ENCODE measurements around the gene KCMF1.

Gene KCMF1

DNA sequence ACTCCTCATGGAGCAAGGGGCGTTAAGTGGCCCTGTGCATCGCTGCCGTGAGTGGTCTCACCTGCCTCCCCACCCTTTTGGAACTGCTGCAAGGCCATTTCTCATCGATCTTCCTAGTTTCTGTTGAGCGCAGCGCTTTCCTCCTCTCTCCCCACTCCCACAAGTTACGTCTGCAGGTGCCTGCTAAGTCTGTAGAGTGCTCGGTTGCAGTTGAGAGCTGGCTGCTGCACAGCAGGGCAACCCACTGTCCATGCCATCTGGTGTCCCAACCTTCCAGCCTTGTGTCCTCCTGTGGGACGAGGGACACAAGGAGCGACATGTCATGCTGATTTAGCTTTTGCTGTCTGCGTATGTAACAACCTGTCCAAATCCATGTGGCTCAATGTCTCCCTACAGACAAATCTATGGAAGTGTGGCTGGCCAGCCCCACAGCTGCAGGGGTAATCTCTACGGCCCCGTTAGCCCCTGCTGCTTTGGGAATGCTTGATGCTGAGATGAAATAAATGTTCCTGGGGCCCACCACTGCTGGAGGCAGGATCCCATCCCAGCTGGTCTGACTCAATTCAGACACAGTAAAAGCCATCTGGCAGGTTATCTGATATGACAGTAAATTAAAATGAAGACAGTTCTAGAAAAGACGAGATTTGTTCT, 94.1 kb downstream of the KCMF1 start:
- H3K4me1 ChIP-seq (ENCODE audit: low read depth, poor library complexity, severe bottlenecking), result peaks cover 9% of the 10 kb centered on the region
- no peak overlapping the region for H2AFZ ChIP-seq (ENCODE audit: low read depth)
- H3K27ac ChIP-seq, result no peak overlapping the region
- no peaks in the 10 kb centered on the region for H3K79me2 ChIP-seq (ENCODE audit: insufficient read depth, low read depth)
- no peaks in the 10 kb centered on the region for H4K20me1 ChIP-seq (ENCODE audit: insufficient read depth)
- H3K9ac ChIP-seq, result no peak overlapping the region
- no peaks in the 10 kb centered on the region for H3K27me3 ChIP-seq (ENCODE audit: insufficient read depth, low read depth)
- no peaks in the 10 kb centered on the region for H3K36me3 ChIP-seq (ENCODE audit: insufficient read depth)
- no peak overlapping the region for H3K4me2 ChIP-seq
- no peak overlapping the region for H3K4me3 ChIP-seq (IDR thresholded peaks at IDR 0.05; ENCODE audit: insufficient read depth, low read depth, low read length)
- TF ChIP-seq, protein P1, sequence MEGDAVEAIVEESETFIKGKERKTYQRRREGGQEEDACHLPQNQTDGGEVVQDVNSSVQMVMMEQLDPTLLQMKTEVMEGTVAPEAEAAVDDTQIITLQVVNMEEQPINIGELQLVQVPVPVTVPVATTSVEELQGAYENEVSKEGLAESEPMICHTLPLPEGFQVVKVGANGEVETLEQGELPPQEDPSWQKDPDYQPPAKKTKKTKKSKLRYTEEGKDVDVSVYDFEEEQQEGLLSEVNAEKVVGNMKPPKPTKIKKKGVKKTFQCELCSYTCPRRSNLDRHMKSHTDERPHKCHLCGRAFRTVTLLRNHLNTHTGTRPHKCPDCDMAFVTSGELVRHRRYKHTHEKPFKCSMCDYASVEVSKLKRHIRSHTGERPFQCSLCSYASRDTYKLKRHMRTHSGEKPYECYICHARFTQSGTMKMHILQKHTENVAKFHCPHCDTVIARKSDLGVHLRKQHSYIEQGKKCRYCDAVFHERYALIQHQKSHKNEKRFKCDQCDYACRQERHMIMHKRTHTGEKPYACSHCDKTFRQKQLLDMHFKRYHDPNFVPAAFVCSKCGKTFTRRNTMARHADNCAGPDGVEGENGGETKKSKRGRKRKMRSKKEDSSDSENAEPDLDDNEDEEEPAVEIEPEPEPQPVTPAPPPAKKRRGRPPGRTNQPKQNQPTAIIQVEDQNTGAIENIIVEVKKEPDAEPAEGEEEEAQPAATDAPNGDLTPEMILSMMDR (conservative IDR thresholded peaks at IDR 0.05; ENCODE audit: low read depth, low read length), result no peak

DNA sequence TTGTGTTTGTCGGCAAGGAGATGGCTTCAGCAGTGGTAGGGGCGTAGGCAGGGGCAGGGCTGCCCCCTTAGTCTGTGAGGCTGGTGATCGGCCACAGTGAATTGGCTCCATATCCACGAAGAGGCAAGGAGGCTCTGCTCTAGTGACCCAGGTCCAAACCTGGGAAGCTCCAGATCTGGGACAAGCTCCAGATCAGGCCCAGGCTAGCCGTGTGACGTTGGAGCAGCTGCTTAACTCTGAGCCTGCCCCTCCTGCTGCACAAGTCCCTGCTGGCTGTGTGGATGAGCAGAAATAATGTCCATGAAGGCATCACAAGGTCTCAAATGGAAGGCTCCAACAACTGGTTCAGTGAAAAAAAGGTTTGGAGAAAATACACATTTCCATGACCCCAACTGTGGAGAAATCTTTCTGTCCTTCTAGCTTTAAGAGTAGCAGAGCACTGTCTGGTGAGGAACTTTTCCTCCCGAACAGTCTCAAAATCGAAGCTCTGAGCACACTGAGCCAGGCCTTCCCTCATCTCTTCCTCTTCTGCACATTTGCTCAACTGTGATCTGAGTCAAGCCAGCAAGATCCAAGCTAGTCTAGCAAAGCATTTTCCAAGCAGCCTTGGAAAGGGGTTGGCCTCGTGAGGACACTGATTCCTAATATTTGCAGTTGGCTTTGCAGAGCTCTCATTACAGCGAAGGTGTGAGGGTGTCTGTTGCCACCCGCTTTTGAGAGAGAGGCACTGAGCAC, 95.2 kb downstream of the KCMF1 start:
- Histone ChIP-seq H3K4me1 (ENCODE audit: low read depth, poor library complexity, severe bottlenecking) (peaks cover 9% of the 10 kb centered on the region), H3K9ac (no peak overlapping the region), H3K4me3 (IDR thresholded peaks at IDR 0.05; ENCODE audit: insufficient read depth, low read depth, low read length) (no peak overlapping the region), H3K36me3 (ENCODE audit: insufficient read depth) (no peaks in the 10 kb centered on the region), H4K20me1 (ENCODE audit: insufficient read depth) (no peaks in the 10 kb centered on the region), H2AFZ (ENCODE audit: low read depth) (no peak overlapping the region), H3K27me3 (ENCODE audit: insufficient read depth, low read depth) (no peaks in the 10 kb centered on the region), H3K4me2 (no peak overlapping the region), H3K27ac (no peak overlapping the region), H3K79me2 (ENCODE audit: insufficient read depth, low read depth) (no peaks in the 10 kb centered on the region)
- TF ChIP-seq, protein P1 (conservative IDR thresholded peaks at IDR 0.05; ENCODE audit: low read depth, low read length), result no peak

DNA sequence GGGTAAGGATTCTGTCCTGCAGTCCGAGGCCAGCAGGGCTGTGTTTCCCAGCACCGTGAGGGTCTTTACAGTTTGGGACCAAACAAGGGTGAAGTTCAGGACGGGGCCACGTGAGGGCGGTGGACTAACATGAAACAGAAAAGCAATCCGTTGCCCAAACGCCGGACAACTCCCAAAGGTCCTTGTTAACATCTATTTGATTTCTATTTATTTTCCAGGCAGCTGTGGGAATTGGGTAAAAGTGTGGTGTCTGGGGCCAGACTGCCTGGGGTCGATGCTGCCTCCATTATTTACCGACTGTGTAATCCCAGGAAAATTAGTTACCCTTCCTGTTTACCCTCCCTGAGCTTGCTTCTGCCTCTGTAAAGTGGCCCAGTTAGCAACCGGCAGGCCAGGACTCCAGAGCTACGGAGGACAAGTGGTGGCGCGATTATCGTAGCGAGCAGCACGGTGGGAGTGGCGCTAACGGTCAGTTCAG, 96.0 kb downstream of the KCMF1 start:
- TF ChIP-seq, protein P1 (conservative IDR thresholded peaks at IDR 0.05; ENCODE audit: low read depth, low read length), result peak; percentile 93
- Histone ChIP-seq H3K36me3 (ENCODE audit: insufficient read depth) (no peaks in the 10 kb centered on the region), H2AFZ (ENCODE audit: low read depth) (peak overlapping the region; percentile 69; the same call in 1 of the 2 replicates), H3K9ac (no peak overlapping the region), H3K4me3 (IDR thresholded peaks at IDR 0.05; ENCODE audit: insufficient read depth, low read depth, low read length) (no peak overlapping the region), H4K20me1 (ENCODE audit: insufficient read depth) (no peaks in the 10 kb centered on the region), H3K27ac (no peak overlapping the region), H3K4me1 (ENCODE audit: low read depth, poor library complexity, severe bottlenecking) (peaks cover 4% of the 10 kb centered on the region), H3K79me2 (ENCODE audit: insufficient read depth, low read depth) (no peaks in the 10 kb centered on the region), H3K27me3 (ENCODE audit: insufficient read depth, low read depth) (no peaks in the 10 kb centered on the region), H3K4me2 (peak overlapping the region; percentile 38)

DNA sequence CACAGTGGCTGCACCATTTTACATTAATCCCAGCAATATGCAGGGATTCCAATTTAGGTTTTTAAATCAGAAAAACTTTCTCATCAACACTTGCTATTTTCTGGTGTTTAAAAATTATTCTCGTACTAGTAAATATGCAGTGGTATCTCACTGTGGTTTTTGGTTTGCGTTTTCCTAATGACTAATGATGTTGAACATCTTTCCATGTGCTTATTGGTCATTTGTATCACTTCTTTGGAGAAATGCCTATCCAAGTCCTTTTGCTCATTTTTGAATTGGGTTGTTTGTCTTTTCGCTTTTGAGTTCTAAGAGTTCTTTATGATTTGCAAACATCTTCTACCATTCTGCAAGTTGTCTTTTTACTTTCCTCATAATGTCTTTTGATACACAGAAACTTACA, 100.1 kb downstream of the KCMF1 start:
- H3K4me2 ChIP-seq, result no peak overlapping the region
- no peaks in the 10 kb centered on the region for H3K4me1 ChIP-seq (ENCODE audit: low read depth, poor library complexity, severe bottlenecking)
- no peaks in the 10 kb centered on the region for H3K27me3 ChIP-seq (ENCODE audit: insufficient read depth, low read depth)
- no peaks in the 10 kb centered on the region for H4K20me1 ChIP-seq (ENCODE audit: insufficient read depth)
- no peak overlapping the region for H3K27ac ChIP-seq
- H3K9ac ChIP-seq, result no peak overlapping the region
- no peak overlapping the region for H2AFZ ChIP-seq (ENCODE audit: low read depth)
- no peaks in the 10 kb centered on the region for H3K36me3 ChIP-seq (ENCODE audit: insufficient read depth)
- no peak overlapping the region for H3K4me3 ChIP-seq (IDR thresholded peaks at IDR 0.05; ENCODE audit: insufficient read depth, low read depth, low read length)
- no peaks in the 10 kb centered on the region for H3K79me2 ChIP-seq (ENCODE audit: insufficient read depth, low read depth)
- TF ChIP-seq, protein P1 (conservative IDR thresholded peaks at IDR 0.05; ENCODE audit: low read depth, low read length), result no peak

Data from KMS-11 (cell line).